Nephron progenitor cell (in vitro differentiated cells): ENCODE results near the gene TLR3.
"Not testable (repeated sequence)": the region's sequence is repeated elsewhere in the genome, so short reads cannot be mapped to it uniquely, and the experiment has no call there.

Source experiments
- DNase-seq: peaks from one replicate; pipeline ENCODE4 v3.0.0; 2021
- H3K27ac Mint-ChIP-seq: 2 replicates; pipeline ENCODE4 v1.8.0; 2021; ENCODE audit warnings: mild to moderate bottlenecking, moderate library complexity, mixed read lengths
- H3K27me3 Mint-ChIP-seq: 2 replicates; pipeline ENCODE4 v1.8.0; 2021; ENCODE audit warnings: mild to moderate bottlenecking, low read depth, mixed read lengths; ENCODE audit not compliant: poor library complexity
- H3K36me3 Mint-ChIP-seq: 2 replicates; pipeline ENCODE4 v1.8.0; 2021; ENCODE audit warnings: low read depth, mixed read lengths
- H3K4me1 Mint-ChIP-seq: 2 replicates; pipeline ENCODE4 v1.8.0; 2021; ENCODE audit warnings: mixed read lengths
- H3K4me3 Mint-ChIP-seq: 2 replicates; pipeline ENCODE4 v1.8.0; 2021; ENCODE audit warnings: mild to moderate bottlenecking, moderate library complexity, mixed read lengths
- H3K9me3 Mint-ChIP-seq: 2 replicates; pipeline ENCODE4 v1.8.0; 2021; ENCODE audit warnings: mild to moderate bottlenecking, moderate library complexity, mixed read lengths
- CTCF ChIP-seq: fragments of 200-600 bp; sonication (generic); IDR thresholded peaks from 2 replicates; pipeline ENCODE4 v1.5.0; 2021; ENCODE audit warnings: antibody characterized with exemption

The TLR3 gene

GRCh38 chr4:186030399-186030775 is 38.6 kb upstream of the TLR3 start:
- peaks cover 56% of the 10 kb centered on the region for H3K9me3 Mint-ChIP-seq
- no peak overlapping the region for H3K4me3 Mint-ChIP-seq
- peaks cover 18% of the 10 kb centered on the region for H3K36me3 Mint-ChIP-seq
- no peak overlapping the region for H3K27ac Mint-ChIP-seq
- no peak for TF ChIP-seq CTCF
- H3K27me3 Mint-ChIP-seq: peaks cover 31% of the 10 kb centered on the region
- H3K4me1 Mint-ChIP-seq: peaks cover 22% of the 10 kb centered on the region
- no peak for DNase-seq

GRCh38 chr4:186030795-186031194 is 38.2 kb upstream of the TLR3 start:
- DNase-seq: no peak
- Mint-ChIP-seq H3K9me3 (peaks cover 59% of the 10 kb centered on the region), H3K4me3 (no peak overlapping the region), H3K36me3 (peaks cover 17% of the 10 kb centered on the region), H3K4me1 (peaks cover 21% of the 10 kb centered on the region), H3K27ac (no peak overlapping the region), H3K27me3 (peaks cover 29% of the 10 kb centered on the region)
- no peak for TF ChIP-seq CTCF

- Mint-ChIP-seq H3K27me3 (peaks cover 26% of the 10 kb centered on the region), H3K4me1 (peaks cover 21% of the 10 kb centered on the region), H3K4me3 (no peak overlapping the region), H3K9me3 (peaks cover 66% of the 10 kb centered on the region), H3K36me3 (peaks cover 22% of the 10 kb centered on the region), H3K27ac (no peak overlapping the region)
- DNase-seq: no peak
- TF ChIP-seq CTCF: no peak
Measured at GRCh38 chr4:186032259-186032658, 36.7 kb upstream of the TLR3 start.

GRCh38 chr4:186033027-186033426 is 35.9 kb upstream of the TLR3 start:
- Mint-ChIP-seq H3K4me1 (peaks cover 21% of the 10 kb centered on the region), H3K9me3 (peaks cover 64% of the 10 kb centered on the region), H3K4me3 (no peak overlapping the region), H3K27ac (no peak overlapping the region), H3K27me3 (peaks cover 27% of the 10 kb centered on the region), H3K36me3 (peaks cover 21% of the 10 kb centered on the region)
- no peak for DNase-seq
- TF ChIP-seq CTCF: no peak

- peaks cover 54% of the 10 kb centered on the region for H3K9me3 Mint-ChIP-seq
- H3K4me1 Mint-ChIP-seq: peaks cover 19% of the 10 kb centered on the region
- DNase-seq, H3K4me3 Mint-ChIP-seq, H3K27ac Mint-ChIP-seq: not testable (repeated sequence)
- H3K27me3 Mint-ChIP-seq: peaks cover 19% of the 10 kb centered on the region
- peaks cover 12% of the 10 kb centered on the region for H3K36me3 Mint-ChIP-seq
Measured at GRCh38 chr4:186034613-186035012, 34.3 kb upstream of the TLR3 start.

- peaks cover 52% of the 10 kb centered on the region for H3K9me3 Mint-ChIP-seq
- no peaks in the 10 kb centered on the region for H3K4me1 Mint-ChIP-seq
- no peak overlapping the region for H3K27ac Mint-ChIP-seq
- TF ChIP-seq CTCF: no peak
- DNase-seq: no peak
- H3K36me3 Mint-ChIP-seq: peaks cover 12% of the 10 kb centered on the region
- no peak overlapping the region for H3K4me3 Mint-ChIP-seq
- peaks cover 6% of the 10 kb centered on the region for H3K27me3 Mint-ChIP-seq
Measured at GRCh38 chr4:186036976-186037581, 31.9 kb upstream of the TLR3 start.
